IPS DF 4.7 (cell line): ENCODE measurements around the gene PKDREJ.
A peak's percentile ranks its signal among the peaks of the same experiment; 100 is the strongest.
"Not testable (repeated sequence)": the region's sequence is repeated elsewhere in the genome, so short reads cannot be mapped to it uniquely, and the experiment has no call there.

ENCODE experiments used
- DNase-seq: peaks from one replicate; pipeline ENCODE4 v3.0.0-alpha.2; 2013; ENCODE audit warnings: low spot score; ENCODE audit errors: extremely low read depth

PKDREJ gene

DNA sequence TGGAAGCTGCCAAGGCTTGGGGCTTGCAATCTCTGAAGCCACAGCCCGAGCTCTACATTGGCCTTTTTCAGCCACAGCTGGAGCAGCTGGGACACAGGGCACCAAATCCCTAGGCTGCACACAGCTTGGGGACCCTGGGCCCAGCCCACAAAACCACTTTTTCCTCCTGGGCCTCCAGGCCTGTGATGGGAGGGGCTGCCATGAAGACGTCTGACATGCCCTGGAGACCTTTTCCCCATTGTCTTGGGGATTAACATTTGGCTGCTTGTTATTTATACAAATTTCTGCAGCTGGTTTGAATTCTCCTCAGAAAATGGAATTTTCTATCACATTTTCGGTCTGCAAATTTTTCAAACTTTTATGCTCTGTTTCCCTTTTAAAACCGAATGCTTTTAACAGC, 2.5 kb upstream of the PKDREJ start:
- not testable (repeated sequence) for DNase-seq

DNA sequence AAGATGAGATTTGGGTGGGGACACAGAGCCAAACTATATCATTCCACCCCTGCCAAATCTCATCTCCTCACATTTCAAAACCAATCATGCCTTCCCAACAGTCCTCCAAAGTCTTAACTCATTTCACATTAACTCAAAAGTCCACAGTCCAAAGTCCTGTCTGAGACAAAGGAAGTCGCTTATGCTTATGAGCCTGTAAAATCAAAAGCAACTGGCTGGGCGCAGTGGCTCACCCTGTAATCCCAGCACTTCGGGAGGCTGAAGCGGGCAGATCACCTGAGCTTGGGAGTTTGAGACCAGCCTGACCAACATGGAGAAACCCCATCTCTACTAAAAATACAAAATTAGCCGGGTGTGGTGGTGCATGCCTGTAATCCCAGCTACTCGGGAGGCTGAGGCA, 1.4 kb upstream of the PKDREJ start:
- not testable (repeated sequence) for DNase-seq

DNA sequence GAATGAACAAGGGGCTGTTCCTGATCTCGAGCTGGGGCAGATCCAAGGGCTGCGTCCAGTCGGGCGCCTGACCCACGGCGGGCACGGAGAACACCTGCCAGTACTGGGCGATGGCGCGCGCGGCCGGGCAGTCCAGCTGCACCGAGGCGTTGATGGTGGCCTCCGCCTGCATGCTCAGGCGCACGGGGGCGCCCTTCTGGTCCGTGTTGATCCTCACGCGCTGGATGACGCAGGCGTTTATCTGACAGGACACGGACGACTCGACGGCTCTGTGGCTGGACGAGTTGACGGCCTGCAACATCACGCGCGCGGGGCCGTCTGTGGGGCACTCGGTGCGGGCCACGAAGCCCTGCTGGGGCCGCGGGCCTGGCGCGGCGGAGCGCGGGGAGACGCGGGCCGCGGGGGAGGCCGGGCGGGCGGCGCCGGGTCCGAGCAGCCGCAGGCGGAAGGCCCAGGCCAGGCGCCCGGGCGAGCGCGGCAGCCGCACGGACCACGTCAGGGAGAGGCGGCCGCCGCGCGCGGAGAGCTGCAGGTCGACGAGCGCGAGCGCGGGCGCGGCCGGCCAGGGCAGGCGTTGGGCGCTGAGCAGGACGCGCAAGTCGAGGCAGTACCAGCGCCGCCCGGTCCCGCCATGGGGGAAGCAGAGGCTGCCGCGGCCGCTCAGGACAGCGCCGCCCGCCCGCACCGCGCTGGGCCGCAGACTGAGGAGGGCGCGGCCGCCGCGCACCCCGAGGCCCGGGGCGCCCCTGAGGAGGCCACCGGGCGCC, 511 bp downstream of the PKDREJ start:
- peak; percentile 41 for DNase-seq

DNA sequence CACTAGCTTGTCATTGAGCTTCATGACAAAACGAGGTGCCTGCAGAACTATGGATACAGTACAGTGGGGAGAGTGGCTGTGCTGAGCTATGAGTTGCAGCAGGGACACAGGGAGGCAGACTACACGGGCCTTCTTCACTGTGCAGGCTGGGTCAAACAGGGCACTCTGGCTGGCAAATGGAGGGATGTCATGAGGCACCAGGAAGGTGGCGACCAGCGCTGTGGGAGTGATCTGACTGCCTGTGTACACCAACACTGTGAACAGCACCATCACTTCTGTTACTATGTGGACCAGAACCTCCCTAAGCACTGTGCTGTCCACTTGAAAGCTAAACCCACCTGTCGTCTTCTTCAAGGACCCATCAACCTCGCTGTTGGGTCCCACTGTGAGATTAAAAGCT, 3.1 kb downstream of the PKDREJ start:
- no peak for DNase-seq

DNA sequence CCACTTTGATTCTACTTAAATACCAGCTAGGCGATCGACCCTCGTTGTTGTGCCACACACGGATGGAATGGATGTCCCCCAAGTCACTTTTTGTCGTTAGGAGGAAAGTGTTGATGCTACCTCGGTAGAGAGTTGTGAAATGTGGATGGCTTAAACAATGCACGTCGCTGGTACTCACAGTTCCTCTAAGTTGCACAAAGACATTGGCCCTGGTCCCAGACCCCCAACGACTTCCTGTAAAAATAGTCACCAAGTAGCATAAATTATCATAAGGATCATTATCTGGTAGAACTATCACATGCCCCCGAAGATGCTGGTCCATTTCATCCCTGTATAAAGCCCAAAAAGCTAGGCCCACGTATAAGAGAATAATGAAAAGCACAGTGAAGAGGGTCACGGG, 3.8 kb downstream of the PKDREJ start:
- DNase-seq: no peak

DNA sequence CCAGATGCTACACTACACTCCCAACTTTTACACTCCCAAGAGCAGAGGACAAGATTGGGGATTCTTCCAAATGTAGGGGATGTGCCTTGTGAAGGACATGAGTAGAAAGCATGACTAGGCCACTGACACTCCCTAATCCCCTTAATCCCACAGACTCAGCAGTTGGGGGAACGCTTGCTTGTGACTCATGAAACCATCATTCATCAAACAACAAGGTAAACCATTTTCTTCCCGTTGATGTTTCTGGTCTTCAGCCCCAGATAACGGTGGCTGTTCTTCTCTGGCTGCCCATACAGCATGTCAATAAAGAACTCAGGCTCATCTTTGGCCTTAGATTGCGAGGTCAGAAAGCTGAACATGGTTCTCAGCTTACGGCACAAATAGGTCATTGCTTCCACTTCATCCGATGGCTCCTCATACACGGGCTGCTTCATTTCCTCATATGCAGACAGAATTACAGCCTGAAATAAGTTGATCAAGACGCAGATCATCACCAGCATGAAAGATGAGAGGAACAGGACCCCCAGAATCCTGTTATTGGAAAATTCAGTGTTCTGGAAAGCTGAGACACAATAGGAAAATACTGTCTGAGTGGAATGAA, 6.7 kb downstream of the PKDREJ start:
- no peak for DNase-seq

DNA sequence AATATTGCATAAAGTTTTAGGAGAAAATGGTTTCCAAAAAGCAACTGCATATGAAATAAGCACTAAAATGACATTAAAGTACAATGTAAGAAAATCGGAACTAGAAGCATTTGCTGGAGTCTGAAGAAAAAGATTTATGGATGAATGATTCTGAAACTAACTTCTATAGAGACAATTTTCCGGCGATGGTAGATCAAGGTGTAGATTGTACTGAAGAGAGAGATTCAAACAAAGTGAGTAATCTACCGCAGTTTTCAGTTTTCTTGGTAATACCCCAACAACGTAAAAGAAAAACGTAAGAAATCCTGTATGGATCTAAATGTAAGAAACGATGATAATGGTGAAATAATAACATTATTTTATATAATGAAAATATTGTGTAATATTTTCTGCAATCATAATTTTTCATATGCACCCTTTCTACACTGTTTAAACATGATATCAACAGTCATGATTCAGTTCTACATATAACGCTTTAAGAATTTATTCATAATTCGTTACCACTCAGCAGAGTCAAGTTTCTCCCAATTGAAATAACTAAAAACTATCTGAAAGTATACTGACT, 11.2 kb downstream of the PKDREJ start:
- no peak for DNase-seq

DNA sequence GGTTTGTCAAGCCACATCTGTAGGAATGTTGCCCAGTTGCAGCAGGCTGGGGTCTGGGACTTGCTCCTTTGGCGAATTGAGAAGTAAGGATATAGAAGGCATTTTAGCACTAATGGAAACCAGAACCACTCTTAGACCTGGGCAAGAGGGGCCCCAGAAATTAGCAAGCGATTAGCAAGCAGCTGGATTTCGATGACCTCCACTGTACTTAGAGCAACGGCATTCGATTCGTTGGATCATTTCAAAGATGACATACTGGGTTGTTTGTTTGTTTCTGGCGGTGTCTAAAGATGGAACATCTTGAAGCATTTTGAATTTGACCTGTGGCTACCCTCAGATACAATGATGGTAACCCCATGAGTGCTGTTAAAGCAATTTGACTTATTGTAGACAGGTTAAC, 11.9 kb downstream of the PKDREJ start:
- no peak for DNase-seq

DNA sequence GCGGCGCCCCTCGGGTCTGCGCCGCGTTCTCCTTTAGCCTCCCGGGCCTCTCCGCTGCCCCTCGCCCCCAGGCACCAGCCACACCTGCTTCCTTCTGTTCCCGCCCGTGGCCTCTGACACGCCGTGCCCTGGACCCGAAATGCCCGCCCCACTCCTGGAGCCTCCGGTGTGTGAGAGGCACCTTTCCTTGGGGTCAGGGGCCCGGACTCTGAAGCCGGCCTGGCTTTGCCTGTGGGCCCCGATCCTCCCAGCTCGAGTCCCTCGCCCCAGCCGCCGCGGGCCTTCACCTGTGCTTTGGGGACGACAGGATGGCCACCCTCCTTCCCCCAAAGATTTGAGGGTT, 12.4 kb downstream of the PKDREJ start:
- DNase-seq: no peak

DNA sequence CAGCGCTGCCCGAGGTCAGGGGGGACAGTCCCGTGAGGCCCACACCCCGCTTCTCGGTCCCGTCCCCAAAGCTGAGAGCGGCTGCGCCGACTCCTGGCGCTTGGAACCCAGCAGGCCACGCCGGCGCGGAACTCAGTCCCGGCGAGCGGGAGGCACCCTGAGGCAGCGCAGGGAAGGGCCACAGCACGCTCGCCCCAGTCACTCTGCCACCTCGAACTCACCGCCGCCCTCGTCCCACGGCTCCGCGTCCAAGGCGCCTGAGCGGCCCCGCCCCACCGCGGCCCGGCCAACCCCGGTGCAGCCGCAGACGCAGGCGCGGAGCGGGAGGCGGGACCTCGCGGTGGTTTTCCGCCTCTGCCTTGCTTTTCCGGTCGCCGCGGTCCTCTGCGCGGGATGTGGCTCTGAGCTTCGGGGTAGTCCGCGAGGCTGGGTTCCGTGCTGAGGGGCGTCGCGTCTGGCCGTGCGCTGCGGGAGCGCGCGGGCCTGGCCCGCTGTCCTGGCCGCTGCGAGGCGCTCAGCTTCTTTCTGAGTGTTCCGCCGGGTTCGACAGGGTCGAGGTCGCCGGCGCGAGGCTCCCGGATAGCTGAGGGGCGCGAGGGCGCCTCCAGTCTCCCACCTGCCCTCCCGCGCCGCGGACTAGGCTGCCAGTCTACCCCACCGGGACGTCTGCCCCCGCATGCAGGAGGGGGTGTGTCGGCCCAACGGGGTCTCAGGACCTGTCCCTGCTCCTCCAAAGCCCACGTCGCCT, 12.9 kb downstream of the PKDREJ start, which contains the start of gene CDPF1:
TSS of gene CDPF1 (minus strand) at position 259 of the 748 bp plus-strand sequence. CDS start 2,009 bp downstream, outside the sequence.
- DNase-seq: peak; percentile 58

DNA sequence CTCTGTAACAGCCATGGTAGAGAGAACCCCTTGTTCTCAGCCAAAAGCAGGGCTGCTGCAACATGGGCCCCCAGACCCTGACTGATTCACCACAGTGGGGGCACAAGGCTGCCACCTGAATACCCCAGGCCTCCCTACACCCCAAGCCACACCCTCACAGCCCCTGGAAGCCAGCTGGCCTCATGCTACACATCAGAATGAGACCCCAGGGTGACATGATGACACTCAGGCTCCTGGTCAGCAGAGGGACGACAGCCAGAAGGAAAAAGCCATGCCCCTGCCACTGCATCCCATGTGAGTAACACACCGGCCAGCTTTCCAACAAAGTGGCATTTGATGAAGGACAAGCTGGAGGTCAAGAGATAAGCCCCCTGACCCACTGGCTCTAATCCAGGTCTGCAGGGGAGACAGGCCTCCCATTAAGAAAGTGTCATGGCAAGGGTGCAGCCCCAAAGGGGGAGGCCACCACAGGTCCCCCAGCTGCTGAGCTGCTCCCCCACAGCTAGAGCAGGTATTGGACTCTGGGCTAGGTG, 15.6 kb downstream of the PKDREJ start:
- no peak for DNase-seq

DNA sequence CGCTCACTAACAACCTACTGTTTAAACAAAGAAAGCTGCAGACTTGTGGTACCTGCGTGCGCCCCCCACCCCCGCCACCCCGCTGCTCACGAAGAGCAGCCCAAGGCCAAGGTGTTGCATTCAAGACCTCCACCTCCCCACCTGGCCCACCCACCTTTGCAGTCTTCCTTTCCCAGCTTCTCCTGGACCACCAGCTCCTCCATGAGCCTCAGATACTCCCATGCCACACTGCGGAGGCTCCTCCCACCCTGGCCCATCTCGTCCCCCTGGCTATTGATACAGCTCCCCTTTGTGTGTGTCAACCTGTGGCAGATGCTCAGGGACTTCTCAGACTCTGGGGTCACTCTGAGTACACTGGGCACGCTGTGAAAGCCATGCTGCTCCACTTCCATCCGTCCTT, 17.0 kb downstream of the PKDREJ start:
- no peak for DNase-seq

DNA sequence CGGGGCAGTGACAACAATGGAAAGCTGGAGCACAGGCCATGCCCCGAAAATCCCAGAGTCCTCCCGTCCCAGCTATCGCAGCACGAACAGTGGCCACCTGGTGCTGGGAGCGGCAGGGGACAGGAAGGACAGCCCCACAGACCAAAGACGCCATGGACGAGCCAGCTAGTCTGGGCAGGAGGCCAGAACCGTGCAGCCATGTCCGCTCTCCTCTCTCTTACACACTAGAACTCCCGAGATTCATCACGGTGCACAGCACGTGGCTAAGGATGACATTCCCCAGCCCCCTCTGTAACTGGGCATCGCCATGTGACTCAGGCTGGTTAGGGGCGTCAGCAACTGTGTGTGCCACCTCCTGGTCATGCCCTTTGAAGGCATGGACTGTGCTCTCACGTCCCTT, 17.6 kb downstream of the PKDREJ start:
- no peak for DNase-seq

DNA sequence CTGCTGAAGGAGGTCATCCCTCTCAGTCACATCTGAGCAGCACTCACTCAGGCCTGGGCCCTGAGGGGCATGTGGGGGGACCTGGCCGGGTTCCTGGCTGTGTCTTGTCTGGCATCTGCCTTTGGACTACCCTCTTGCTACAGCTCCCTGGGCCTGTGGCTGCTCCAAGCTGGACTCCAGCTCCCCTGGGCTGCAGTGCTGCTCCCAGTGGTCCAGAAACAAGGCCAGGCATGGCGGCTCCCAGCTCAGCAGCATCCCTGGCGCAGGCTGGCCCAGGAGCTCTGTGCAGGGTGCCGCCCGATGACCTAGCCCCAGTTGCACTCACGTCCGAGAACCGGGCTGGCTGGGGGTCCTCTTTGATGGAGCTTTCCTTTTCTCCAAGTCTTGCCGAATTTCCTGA, 18.4 kb downstream of the PKDREJ start:
- DNase-seq: no peak

DNA sequence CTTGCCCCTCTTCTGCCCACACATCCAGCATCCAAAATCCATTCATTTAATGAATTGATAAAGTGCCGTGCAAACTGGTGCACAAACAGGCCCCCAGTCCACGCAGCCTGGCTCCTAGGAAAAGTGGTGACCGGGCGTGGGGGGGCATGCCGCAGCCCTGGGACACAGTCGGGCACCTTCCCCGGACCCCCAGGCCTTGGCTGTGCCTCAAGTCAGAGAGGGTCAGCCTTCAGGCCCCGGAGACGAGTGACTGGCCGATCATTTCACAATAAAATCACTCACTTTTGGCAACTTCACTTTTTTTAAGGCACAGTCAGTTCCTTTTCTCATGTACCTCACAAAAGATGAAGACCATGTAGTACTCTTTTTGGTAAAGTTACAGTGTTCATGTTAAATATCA, 21.1 kb downstream of the PKDREJ start:
- no peak for DNase-seq

DNA sequence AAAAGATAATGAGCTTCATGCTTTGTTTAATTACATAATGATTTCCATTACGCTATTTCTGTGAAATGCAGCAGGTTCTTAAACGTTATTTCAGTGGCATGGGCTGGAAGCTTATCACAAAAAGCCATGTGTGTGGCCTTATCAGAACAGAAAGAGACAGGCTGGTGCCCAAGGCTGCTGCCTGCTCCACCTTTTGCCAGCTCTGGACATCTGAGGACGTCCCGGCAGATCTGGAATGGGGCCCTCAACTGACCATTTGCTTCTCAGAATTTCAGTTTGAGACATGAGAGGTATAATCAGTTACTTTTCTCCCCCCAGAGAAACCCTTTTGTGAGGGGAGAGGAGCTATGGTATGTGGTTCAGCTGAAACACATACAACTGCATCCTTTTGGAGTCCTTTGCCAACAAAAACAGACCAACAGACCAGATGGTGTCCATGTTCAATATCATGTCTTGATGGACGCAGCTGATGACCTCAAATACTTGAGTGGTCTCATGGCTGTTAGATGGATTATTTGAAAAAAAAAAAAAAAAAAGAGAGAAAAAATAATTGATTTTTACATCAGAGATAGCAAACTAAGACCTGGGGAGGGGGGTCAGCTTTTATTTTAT, 21.6 kb downstream of the PKDREJ start:
- DNase-seq: no peak

DNA sequence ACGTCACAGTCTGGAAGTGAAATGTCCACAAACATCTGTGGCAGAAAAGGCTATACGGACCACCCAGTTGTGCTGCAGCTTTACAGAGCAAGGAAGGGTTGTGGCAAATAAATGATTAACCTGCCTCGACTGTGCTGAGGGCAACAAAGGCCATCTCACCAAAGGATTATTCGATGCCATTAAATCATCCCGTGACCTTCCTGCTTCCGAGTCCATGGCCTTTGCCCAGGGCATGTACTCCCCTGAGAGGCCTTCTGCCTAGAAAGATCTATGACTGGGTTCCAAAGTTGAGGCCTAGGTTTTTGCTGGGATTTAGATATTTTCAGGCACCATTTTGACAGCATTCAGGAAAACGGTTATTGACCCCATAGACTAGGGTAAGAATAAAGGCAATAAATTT, 22.2 kb downstream of the PKDREJ start:
- no peak for DNase-seq

DNA sequence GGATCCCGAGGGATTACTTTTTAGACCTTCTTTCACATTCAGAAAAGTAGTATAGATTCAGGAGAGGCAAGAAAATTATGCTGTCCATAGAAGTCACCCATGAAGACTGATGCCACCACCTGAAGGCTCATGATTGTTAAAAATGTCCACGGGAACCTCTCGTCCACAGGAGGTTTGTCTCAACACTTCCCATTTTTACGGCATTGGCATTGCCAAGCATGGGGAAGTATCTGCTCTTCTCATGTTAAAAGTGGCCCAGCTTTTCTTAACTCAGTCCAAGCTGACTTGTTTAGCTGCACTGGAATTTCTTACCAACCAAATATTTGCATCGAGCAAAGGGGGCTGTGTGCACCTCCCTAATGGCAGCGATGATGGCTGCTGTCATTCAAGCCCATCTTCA, 22.6 kb downstream of the PKDREJ start:
- DNase-seq: no peak

DNA sequence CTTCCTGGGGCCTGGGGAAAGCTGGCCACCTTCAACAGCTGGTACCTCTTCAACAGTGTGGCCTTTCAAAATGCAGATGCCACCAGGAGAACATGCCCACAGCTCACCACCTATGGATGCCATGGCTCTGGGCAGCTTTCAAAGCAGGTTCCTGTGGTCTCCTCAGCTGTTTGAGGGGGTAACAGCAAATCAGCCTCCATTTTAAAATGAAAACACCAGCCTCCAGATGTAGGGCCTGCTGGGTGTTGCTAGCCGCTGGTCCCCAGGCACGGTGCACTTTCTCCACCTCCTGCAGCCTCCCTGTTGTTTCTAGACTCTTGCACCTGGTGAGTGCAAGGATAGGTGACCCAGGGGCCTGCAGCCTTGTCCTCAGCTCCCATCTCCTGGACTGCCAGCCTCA, 23.1 kb downstream of the PKDREJ start:
- no peak for DNase-seq

DNA sequence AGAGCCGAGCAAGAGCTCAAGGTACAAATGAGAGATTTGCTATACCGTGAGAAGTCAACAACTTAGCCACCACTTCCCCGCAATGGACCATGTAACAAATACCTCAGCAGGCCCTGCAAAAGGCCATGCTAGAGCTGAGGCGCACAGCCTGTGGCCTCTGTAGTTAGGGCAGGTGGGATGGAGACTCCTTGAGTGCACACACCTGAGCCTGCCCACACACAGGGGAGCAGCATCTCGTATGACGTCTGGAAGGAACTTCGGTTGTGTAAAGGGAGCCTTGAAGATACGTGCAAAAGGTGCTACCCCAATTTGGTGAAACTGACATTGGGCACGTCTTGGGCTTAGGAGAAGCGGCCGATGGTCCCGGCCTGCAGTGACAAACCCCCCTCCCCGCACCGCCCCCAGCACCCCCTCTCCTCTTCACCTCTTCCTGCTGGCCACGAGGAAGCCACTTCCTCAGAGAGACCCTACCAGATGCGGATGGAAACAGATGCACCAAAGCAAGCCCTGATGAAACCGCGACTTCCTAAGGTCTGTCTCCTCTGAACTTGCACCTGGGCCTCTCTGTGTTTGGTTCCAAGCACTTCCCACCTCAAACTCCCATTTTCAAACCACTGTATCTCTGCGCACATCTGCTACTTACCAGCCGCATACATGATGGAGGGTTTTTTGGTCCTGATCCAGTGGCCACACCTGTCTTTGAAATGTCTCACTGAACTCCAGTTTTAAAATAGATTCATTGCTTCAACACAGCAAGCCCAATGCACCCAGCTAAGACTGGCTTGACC, 23.7 kb downstream of the PKDREJ start:
- DNase-seq: no peak

DNA sequence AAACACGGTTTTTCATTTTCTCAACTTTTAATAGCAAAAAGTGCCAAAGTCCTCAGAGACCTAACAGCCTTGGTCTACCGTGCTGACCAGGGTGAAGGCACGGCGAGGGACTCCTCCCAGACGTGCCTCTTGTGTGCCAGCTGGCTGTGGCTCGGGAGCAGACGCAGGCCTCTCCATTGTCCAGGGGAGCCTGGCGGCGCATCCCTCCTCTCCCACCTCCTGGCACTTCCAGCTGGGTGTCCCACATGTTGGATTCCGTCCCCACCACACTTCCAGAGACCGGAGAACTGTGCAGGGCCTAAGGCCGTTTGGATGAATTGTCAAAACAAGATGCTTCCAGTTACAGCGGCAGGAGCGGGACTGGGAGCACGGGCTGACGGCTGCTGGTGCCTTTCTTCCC, 24.6 kb downstream of the PKDREJ start:
- no peak for DNase-seq
